ENCODE results near the gene CEP76. TPM values are rescaled to one million over a fixed set of nuclear protein-coding genes. Genes with fewer than 3 reads are reported as not detected.
A peak's percentile ranks its signal among the peaks of the same experiment; 100 is the strongest.

The CEP76 gene
- polyA plus RNA-seq, 1 experiment, result 4.0 TPM

GRCh38 chr18:12703664-12704063 is 1.1 kb upstream of the CEP76 start:
- POLR2A ChIA-PET, result no interaction called here
- H3K4me3 ChIP-seq (ENCODE audit: low read depth, low read length), result peak overlapping the region; percentile 98
- TF ChIP-seq CTCF (IDR thresholded peaks at IDR 0.05; ENCODE audit: insufficient read depth, low read depth, low read length), result no peak
- DNase-seq (ENCODE audit: low read depth), result peak; percentile 0
- CTCF ChIA-PET, result interaction anchor here (0.6 to 1.7 kb wide), 2 partner anchors 23 kb away, joined by 3 to 4 read pairs; no protein-coding TSS in a partner anchor
- H3K36me3 ChIP-seq (ENCODE audit: control insufficient read depth, insufficient read depth, low read length), result peaks cover 2% of the 10 kb centered on the region
- no peaks in the 10 kb centered on the region for H3K27me3 ChIP-seq (ENCODE audit: control insufficient read depth, insufficient read depth, low read length)

GRCh38 chr18:12703096-12703567 is 609 bp upstream of the CEP76 start:
- ChIA-PET CTCF (interaction anchor here (0.6 to 1.7 kb wide), 3 partner anchors 23 to 42 kb away, joined by 3 to 4 read pairs (median 4); no protein-coding TSS in a partner anchor), POLR2A (no interaction called here)
- DNase-seq (ENCODE audit: low read depth), result no peak
- H3K36me3 ChIP-seq (ENCODE audit: control insufficient read depth, insufficient read depth, low read length), result peaks cover 2% of the 10 kb centered on the region
- peak overlapping the region; percentile 98 for H3K4me3 ChIP-seq (ENCODE audit: low read depth, low read length)
- no peaks in the 10 kb centered on the region for H3K27me3 ChIP-seq (ENCODE audit: control insufficient read depth, insufficient read depth, low read length)
- no peak for TF ChIP-seq CTCF (IDR thresholded peaks at IDR 0.05; ENCODE audit: insufficient read depth, low read depth, low read length)

GRCh38 chr18:12701161-12701560 is 1.4 kb downstream of the CEP76 start:
- Histone ChIP-seq H3K36me3 (ENCODE audit: control insufficient read depth, insufficient read depth, low read length) (no peaks in the 10 kb centered on the region), H3K4me3 (ENCODE audit: low read depth, low read length) (peak overlapping the region; percentile 98; the same call in 1 of the 2 replicates), H3K27me3 (ENCODE audit: control insufficient read depth, insufficient read depth, low read length) (no peaks in the 10 kb centered on the region)
- CTCF ChIA-PET, result interaction anchor here (1.5 kb wide), 1 partner anchor 11 kb away, joined by 4 read pairs; no protein-coding TSS in a partner anchor
- POLR2A ChIA-PET, result no interaction called here
- DNase-seq (ENCODE audit: low read depth), result no peak
- TF ChIP-seq CTCF (IDR thresholded peaks at IDR 0.05; ENCODE audit: insufficient read depth, low read depth, low read length), result no peak

- ChIA-PET CTCF (interaction anchor here (1.2 to 1.5 kb wide), 2 partner anchors 17 to 18 kb away, joined by 3 read pairs; no protein-coding TSS in a partner anchor), POLR2A (no interaction called here)
- TF ChIP-seq CTCF (IDR thresholded peaks at IDR 0.05; ENCODE audit: insufficient read depth, low read depth, low read length), result no peak
- Histone ChIP-seq H3K4me3 (ENCODE audit: low read depth, low read length) (no peak overlapping the region), H3K27me3 (ENCODE audit: control insufficient read depth, insufficient read depth, low read length) (no peaks in the 10 kb centered on the region), H3K36me3 (ENCODE audit: control insufficient read depth, insufficient read depth, low read length) (no peaks in the 10 kb centered on the region)
- no peak for DNase-seq (ENCODE audit: low read depth)
Observed at GRCh38 chr18:12699747-12700146, 2.8 kb downstream of the CEP76 start.

GRCh38 chr18:12694032-12694431 is 8.5 kb downstream of the CEP76 start:
- Histone ChIP-seq H3K4me3 (ENCODE audit: low read depth, low read length) (no peak overlapping the region), H3K27me3 (ENCODE audit: control insufficient read depth, insufficient read depth, low read length) (no peaks in the 10 kb centered on the region), H3K36me3 (ENCODE audit: control insufficient read depth, insufficient read depth, low read length) (no peaks in the 10 kb centered on the region)
- CTCF ChIA-PET, result interaction anchor here (0.6 to 1.6 kb wide), 3 partner anchors 13 to 705 kb away, joined by 3 to 4 read pairs (median 4); no protein-coding TSS in a partner anchor
- no peak for TF ChIP-seq CTCF (IDR thresholded peaks at IDR 0.05; ENCODE audit: insufficient read depth, low read depth, low read length)
- POLR2A ChIA-PET, result no interaction called here
- DNase-seq (ENCODE audit: low read depth), result no peak

Measured in BJ (cell line).